ENCODE data around the gene TRIP11. TPM values are rescaled to one million over a fixed set of nuclear protein-coding genes. Genes with fewer than 3 reads are reported as not detected.
A peak's percentile ranks its signal among the peaks of the same experiment; 100 is the strongest.
"Not testable (repeated sequence)": the region's sequence is repeated elsewhere in the genome, so short reads cannot be mapped to it uniquely, and the experiment has no call there.

TRIP11 gene
- 10 to 100 TPM; 18.5 to 38.9 (median 33.1) TPM for polyA plus RNA-seq (ENCODE audit: insufficient read depth in 1 of 5, insufficient read length in 5 of 5, low replicate concordance in 1 of 5)
- long read RNA-seq, donor 1, partial matches to known transcripts: 6 of 6 reads
- long read RNA-seq, donor 1, other reads (novel, unspliced or antisense): 0 of 6 reads
- long read RNA-seq, donor 2: 0 reads
- long read RNA-seq, donor 3: 0 reads
- long read RNA-seq, donor 4: 0 reads
- long read RNA-seq, donor 5, partial matches to known transcripts: 5 of 5 reads
- long read RNA-seq, donor 5, other reads (novel, unspliced or antisense): 0 of 5 reads
- long read RNA-seq, donor 6, partial matches to known transcripts: 6 of 6 reads
- long read RNA-seq, donor 6, other reads (novel, unspliced or antisense): 0 of 6 reads
- long read RNA-seq, donor 7: 0 reads
- long read RNA-seq, donor 8: 0 reads

DNA sequence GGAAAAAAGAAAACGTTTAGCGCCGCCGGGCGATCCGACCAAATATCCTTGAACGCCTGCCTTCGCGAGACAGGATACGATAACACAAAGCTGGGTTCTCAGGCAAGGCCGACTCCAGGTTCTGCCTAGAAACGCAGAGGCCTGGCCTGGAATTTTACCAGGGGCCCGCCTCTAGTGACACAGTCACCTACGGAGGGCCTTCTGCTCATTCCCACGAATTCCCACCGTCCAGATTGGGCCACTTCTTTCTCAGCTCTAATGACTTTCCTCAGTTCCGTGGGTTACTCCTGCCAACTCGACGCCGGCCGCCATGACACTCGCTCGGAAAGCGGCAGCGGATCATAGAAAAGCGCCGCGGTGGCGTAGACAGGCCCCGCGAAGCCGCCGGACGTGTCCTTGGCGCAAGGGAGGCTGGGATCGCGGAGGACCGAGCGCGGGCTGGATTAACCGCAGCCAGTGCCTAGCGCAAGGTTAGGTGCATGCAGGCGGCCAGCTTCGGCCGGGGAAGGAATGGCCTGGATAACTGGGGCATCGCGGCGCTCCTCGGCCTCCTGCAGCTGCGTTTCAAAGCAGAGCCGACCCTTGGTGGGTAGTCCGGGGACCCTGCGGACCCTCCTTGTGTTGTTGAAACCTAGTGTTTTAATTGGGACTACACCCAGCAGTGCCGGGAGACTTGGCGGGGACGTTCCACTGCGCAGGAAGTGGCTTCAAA lies at the start of gene TRIP11:
TRIP11 (minus strand) TSS at position 341 of the 712 bp plus-strand sequence. CDS start 374 bp downstream, outside the sequence.
- DNase-seq: peak; percentile 91 to 92

DNA sequence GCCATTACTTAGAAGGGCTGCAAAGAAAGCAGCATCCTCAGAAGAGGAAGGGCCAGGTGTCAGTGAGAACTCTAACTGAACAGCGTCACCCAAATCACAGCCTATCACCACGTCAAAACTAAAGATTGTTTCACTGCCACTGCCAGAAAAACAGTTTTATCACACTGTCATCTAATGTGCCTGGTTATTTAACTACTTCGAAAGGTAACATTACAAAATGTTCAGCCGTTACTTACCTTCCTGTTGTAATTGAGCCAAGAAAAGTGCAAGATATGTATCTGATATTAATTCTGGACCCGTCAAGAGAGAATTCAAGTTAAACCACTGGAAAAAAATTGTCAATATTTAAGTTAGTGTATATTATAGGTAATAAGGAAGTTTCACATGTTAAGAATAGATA lies 48.6 kb upstream of the TRIP11 start:
- DNase-seq: no peak

DNA sequence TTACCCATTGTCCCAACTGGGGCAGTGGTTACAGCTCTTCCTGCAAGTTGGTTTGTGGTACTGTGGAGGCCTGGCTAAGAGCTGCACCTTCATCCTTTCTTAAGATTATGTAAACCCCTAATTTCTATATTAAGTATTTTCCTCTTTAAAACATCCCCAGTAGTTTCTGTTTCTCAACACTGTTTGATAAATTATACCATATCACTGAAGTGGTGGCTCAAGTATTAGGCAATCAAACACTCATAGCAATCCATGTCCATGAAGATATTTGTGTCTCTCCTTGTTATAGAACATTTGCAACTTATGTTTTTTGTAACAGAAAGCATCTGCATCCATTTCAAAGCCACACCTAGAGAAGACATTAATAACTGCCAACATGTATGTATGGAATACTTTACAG lies 34.7 kb upstream of the TRIP11 start:
- no peak for DNase-seq

DNA sequence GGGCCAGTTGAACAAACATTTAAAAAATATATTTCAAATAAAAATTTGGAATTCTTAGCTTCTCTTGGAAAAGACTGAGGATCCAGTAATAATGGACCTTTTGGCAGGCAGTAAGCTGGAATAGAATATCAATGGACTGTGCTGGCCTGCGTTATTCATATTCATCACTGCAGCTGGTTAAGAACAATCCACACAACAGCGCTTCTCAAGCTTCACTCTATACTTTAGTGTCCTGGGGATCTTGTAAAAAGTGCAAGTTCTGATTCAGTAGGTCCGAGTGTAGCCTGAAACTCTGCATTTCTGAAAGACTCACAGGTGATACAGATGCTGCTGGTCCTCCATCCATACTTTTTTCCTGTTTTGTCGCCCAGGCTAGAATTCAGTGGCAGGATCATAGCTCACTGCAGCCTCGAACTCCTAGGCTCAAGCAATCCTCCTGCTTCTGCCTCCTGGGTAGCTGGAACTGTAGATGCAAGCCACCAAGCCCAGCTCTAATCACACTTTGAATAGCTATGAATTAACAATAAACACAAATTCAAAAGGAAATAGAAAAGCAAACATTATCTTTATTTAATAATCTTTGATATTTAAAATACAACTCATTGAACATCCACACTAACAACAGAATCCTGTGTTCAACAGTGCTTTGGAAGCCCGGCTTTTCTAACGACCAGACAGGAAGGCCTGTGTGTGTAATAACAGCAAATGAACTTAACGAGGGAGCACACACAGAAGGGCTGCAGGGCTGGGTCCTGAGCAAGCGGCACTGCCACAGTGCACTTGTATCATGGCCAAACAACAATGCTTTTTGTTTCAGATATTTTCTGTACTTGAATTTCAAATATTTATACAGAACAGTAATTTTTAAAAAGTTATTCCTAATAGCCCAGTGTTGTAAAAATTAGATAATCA lies 18.4 kb upstream of the TRIP11 start:
- no peak for DNase-seq

DNA sequence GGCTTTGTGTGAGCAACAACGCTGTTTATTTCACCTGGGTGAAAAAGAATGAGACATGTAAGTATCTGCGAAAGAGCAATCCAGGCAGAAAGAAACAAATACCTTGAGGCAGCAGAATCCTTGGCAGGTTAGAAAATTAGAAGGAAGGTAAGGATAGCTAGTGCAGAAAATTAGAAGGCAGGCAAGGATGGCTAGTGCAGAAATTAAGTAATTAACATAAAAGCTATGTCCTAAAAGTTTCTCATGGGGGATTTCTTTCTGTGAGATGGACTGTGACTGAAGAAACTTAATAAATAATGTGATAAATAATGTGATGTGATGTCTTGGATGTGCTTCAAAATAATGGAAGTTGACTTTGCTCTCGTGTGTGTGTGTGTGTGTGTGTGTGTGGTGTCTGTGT lies 9.9 kb upstream of the TRIP11 start:
- DNase-seq: no peak

DNA sequence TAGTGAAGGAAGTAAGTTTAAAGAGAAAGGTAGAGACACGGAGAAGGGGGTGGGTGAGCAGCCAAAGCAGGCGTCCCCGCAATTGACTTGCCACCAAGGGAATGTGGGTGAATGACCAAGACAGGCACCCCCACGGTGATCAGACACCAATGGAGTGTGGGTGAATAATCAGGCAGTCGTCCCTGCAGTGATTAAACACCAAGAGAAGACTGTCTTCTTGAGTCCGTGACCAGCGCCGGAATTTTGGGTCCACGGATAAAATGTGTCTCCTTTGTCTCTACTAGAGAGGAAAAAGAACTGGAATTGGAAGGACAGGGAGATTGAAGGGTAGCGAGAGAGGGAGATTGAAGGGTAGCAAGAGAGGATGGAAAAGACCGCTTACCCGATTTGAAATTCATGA lies 9.4 kb upstream of the TRIP11 start:
- not testable (repeated sequence) for DNase-seq

DNA sequence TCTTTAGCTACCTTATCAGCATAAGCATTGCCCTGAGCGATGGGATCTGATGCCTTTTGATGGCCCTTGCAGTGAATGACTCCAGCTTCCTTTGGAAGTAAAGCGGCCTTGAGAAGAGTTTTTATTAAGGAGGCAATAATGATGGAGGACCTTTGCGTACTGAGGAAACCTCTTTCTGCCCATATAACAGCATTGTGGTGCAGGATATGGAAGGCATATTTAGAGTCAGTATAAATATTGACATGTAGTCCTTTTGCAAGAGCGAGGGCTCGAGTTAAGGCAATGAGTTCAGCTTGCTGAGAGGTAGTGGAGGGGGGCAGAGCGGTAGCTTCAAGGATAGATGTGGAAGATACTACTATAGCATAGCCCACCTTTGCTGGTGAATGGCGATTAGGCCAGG lies 6.0 kb upstream of the TRIP11 start:
- not testable (repeated sequence) for DNase-seq

DNA sequence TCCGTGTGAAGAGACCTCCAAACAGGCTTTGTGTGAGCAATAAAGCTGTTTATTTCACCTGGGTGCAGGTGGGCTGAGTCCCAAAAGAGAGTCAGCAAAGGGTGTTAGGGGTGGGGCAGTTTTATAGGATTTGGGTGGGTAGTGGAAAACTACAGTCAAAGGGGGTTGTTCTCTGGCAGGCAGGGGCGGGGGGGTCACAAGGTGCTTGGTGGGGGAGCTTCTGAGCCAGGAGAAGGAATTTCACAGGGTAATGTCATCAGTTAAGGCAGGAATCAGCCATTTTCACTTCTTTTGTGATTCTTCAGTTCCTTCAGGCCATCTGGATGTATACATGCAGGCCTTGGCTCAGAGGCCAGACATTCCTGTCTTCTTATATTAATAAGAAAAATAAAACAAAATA lies 1.9 kb upstream of the TRIP11 start:
- not testable (repeated sequence) for DNase-seq

DNA sequence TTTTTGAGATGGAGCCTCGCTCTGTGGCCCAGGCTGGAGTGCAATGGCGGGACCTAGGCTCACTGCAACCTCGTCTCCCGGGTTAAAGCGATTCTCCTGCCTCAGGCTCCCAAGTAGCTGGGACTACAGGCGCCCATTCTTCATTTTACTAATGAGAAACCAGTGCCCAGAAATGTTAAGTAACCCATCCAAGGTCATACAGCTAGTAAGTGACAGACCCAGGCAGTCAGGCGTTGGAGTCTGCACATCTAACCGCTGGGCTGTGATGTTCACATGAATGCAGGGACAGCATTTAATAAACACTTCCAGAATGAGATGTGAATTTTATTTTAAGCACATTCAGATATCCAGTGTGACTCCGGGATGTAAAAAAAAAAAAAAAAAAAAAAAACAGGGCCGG lies 1.3 kb upstream of the TRIP11 start:
- no peak for DNase-seq

DNA sequence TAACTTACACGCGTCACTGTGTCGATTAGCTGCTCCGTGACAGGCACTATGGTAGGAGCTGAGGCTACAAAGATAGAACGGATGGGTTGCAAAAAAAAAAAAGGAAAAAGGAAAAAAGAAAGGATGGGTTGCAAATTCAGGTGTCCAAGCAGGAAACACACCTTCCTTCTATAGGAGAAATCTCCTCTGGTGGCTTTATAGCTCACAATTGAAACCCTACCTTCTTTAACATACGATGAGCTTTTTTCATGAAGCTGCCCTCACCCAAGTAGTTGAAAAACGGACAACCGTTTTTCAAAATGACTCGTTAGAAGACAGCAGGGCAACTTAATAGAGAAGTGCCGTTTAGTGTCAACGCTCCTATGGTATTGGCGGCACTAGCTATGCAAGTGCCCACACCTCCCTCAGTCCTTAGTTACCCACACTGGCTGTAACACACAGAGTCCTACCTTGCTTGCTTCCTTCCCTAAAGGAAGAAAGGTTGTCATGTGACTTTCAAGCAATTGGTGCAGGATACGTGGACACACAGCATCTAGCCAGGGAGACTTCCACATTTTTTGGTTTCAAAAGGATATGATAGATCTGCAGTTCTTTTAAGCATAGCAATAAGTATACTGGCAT lies 682 bp upstream of the TRIP11 start:
- DNase-seq: peak in 1 of 2 donors; percentile 6

DNA sequence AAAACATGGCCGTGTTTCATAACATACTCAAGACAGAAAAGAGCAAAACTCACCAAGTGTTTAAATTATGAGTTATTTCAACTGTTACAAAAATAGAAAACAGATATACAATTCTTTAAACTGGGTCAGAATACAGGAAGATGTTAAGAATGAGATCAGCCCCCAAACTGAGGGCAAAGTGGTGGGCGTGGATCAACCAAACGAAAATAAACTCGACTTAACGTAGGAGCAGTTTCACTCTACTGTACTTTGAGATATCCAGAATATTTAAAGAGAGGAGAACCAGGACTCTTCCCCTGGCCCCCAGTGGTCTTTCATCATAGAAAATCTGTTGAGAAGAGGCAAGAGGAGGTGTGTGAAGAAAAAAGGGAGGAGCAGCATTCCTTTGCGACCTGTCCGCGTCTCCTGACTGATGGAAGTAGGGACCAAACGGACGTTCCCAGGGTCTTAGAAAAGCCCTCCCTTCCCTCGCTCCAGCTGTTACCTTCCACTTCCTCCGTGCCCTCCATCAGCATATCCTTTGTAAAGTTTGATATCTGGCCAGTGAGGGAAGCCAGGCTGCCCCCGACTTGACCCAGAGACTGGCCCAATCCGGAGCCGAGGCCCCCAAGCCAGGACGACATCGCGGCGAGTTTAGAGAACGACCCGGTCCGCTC lies 668 bp downstream of the TRIP11 start:
- DNase-seq: peak in 1 of 2 donors; percentile 78

DNA sequence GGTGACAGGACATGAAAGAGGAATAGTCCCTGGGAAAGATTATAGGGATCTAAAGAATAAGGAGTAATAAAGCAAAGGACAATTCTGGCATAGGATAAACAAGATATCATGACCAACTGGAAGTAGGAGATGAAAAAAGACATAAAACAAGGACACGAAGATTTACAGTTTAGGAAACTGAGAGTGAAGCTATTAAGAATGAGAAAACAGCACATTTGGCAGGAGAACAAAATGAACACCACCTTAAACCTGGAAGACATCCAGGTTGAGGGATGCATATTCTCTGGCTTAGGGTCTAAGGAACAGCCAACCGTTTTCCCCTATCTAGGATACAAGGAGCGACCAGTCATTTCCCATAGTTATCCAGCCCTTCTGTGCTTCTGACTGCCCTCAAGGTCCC lies 1.9 kb downstream of the TRIP11 start:
- no peak for DNase-seq

DNA sequence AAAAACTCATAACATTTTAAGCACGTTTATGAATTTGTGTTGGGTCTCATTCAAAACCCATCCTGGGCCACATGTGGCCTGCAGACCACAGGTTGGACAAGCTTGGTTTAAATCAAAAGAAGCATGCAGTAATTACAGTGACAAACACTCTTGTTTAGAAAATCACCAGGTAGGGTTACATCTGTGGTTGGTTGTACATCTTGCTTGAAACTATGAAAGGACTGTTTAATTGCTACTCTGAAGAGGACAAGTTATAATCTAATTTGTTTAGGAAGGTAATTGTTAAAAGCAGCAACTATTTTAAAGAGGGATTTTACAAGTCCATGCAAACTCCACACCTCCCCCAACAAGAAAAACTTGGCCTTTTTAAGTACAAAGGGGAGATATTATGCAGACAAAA lies 4.0 kb downstream of the TRIP11 start:
- no peak for DNase-seq

DNA sequence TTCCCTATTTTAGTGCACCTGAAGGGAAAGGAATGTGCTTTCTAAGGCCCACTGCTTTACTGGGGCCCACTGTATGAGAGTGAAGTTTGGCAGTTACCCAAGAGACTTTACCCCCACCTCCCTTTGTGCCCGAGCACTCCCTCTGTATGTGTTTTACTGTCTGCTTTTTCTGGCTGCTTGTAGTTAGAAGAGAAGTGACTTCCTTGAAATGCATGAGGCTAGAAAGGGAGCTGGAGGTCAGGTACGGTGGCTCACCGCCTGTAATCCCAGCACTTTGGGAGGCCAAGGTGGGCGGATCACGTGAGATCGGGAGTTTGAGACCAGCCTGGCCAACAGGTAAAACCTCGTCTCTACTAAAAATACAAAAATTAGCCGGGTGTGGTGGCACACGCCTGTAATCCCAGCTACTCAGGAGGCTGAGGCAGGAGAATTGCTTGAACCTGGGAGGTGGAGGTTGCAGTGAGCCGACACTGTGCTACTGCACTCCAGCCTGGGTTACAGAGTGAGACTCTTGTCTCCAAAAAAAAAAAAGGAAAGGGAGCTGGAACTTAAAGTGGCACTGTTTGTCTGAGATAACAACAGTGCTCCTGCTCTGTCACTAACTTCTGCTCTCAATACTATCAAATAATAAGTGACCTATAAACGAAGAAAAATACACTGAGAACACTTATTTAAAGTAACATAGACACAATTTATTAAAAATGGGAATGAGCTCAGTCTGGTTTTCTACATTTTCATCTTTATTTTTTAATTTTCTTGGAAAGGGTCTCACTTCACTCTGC lies 5.8 kb downstream of the TRIP11 start:
- DNase-seq: no peak

DNA sequence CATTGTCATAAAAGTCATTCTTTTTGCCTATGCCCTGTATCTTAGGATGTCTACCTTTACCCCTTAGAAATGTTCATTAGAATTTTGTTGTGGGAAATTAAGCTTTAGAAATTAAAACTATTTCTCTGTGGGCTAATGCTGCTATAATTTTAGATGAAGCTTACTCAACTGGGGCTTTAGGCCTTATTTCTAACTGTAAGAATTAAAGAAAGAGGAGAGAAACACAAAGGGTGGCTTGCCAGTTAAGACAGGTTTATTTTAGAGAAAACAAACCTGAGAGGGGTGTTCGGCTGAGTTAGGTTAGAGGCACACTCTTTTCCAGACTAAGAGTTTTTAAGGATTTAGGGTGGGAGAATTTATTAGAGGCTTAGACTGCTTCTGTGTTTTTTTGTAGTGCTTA lies 6.4 kb downstream of the TRIP11 start:
- no peak for DNase-seq

DNA sequence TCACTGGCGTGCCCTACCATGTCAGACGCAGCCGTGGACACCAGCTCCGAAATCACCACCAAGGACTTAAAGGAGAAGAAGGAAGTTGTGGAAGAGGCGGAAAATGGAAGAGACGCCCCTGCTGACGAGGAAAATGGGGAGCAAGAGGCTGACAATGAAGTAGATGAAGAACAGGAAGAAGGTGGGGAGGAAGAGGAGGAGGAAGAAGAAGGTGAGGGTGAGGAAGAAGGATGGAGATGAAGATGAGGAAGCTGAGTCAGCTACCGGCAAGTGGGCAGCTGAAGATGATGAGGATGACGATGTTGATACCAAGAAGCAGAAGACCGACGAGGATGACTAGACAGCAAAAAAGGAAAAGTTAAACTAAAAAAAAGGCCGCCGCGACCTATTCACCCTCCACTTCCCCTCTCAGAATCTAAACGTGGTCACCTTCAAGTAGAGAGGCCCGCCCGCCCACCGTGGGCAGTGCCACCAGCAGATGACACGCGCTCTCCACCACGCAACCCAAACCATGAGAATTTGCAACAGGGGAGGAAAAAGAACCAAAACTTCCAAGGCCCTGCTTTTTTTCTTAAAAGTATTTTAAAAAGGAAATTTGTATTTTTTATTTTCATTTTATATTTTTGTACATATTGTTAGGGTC lies 13.2 kb downstream of the TRIP11 start:
- no peak for DNase-seq

DNA sequence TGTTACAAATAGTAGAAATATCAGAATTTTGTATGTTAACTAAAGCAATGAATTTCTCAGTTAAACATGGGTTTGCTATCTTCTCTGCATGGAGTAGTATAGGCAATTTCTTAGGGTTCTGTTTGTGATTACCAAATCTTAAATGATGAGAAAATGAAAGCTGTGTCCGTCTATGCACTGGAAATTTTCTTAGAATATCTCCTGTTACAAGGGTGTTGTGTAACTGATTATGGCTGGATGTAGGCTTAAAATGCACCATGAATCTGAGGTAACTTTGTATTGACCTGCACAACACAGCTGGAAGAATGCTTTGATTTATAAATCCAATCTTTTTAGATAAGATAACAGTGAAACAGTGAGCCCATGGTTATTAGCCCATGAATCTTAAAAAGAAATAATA lies 17.8 kb downstream of the TRIP11 start:
- DNase-seq: no peak

DNA sequence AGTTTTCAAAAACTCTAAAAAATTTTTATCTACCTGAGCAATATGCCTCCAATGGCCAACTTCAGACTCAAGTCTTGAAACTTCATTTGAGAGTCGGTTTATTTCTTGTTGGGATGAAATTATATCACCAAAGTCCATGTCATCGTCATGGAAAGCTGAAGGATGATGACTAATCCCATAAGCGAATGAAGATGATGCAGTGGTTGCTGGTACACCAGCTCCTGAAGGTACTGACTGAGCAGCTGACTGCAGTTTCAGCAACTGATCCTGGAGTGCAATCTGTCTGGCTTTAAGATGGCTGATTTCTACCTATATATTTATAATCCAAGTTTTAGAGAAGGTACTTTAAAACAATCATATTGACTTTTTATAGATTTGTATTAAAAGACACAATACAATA lies 18.3 kb downstream of the TRIP11 start:
- no peak for DNase-seq

DNA sequence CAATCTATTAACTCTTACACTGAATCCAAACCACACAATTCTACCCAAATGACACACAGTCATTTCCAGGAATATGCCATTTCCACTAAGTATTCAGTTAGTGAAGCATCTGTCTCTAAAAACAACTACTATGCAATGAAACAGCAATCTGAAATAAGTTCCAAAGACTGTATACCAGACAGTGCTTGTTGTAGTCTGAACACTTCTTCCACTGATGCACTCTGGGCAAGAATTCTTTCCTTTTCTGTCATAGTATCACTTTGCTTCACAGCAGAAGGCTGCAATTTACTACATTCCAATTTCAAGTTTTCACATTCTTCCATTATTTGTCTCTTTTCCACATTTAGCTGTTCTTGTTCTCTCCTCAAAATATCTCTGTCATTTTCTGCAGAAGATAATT lies 25.8 kb downstream of the TRIP11 start:
- no peak for DNase-seq
